ENCODE data around the gene TMEM18. TPM values are rescaled to one million over a fixed set of nuclear protein-coding genes. Genes with fewer than 3 reads are reported as not detected.
A peak's percentile ranks its signal among the peaks of the same experiment; 100 is the strongest.

Gene TMEM18
- total RNA-seq, 1 experiment from 2014 or later: 30.7 TPM

DNA sequence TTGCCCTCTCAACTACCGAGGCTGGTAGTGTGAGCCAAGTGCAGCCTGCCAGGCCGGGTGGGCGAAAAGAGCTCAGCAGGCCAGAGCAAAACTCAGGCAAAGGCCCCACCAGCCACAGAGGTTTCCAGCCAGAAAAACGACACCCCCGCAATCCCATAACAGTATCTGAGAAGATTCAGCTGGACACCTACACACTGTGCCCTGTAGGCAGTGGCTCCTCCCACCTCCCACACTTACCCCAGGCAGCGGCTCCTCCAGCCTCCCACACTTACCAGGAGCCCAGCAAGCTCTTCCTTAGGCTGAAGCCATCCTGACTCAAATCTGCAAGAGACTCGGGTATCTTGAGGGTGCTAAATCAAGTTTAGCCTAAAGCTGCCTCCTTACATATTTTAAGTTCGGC is 15.6 kb upstream of the TMEM18 start:
- H2AFZ ChIP-seq (ENCODE audit: low read length): no peak overlapping the region
- Mint-ChIP-seq H3K27me3 (ENCODE audit: low read depth) (no peaks in the 10 kb centered on the region), H3K36me3 (ENCODE audit: insufficient read depth in 1 of 3, low read depth in 3 of 3) (peaks cover 4 to 9% (median 4%) of the 10 kb centered on the region in 3 experiments; a peak in 5 of 7 replicates), H3K9me3 (no peaks in the 10 kb centered on the region), H3K4me3 (no peak overlapping the region), H3K4me1 (peaks cover 4% of the 10 kb centered on the region in 2 experiments), H3K27ac (peak overlapping the region in 1 of 3 experiments; percentile 30; a peak in 1 of 7 replicates)
- no peak overlapping the region for H2BK15ac ChIP-seq (ENCODE audit: low read depth, low read length)
- no peak overlapping the region for H3K9ac ChIP-seq (ENCODE audit: extremely low read depth, insufficient read length, low read length)
- WGBS (ENCODE audit: extremely low coverage, insufficient read length, low lambda C conversion rate): no CpG with 5 or more reads among the region's 8 CpGs
- no peaks in the 10 kb centered on the region for H3K4me1 ChIP-seq (ENCODE audit: insufficient read depth, low read length)
- H2AK5ac ChIP-seq (ENCODE audit: insufficient read length, low read length): no peak overlapping the region
- no peak overlapping the region for H3K18ac ChIP-seq (ENCODE audit: insufficient read length, low read depth, low read length)
- DNase-seq: no peak
- TF ChIP-seq, protein P1, sequence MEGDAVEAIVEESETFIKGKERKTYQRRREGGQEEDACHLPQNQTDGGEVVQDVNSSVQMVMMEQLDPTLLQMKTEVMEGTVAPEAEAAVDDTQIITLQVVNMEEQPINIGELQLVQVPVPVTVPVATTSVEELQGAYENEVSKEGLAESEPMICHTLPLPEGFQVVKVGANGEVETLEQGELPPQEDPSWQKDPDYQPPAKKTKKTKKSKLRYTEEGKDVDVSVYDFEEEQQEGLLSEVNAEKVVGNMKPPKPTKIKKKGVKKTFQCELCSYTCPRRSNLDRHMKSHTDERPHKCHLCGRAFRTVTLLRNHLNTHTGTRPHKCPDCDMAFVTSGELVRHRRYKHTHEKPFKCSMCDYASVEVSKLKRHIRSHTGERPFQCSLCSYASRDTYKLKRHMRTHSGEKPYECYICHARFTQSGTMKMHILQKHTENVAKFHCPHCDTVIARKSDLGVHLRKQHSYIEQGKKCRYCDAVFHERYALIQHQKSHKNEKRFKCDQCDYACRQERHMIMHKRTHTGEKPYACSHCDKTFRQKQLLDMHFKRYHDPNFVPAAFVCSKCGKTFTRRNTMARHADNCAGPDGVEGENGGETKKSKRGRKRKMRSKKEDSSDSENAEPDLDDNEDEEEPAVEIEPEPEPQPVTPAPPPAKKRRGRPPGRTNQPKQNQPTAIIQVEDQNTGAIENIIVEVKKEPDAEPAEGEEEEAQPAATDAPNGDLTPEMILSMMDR (conservative IDR thresholded peaks at IDR 0.05): no peak
- no peak overlapping the region for H3K27ac ChIP-seq (ENCODE audit: insufficient read length, low read depth, low read length)
- H2BK12ac ChIP-seq (ENCODE audit: insufficient read length, low read depth, low read length): no peak overlapping the region
- no peak overlapping the region for H3K14ac ChIP-seq (ENCODE audit: insufficient read depth, low read length)
- no peak overlapping the region for H3T11ph ChIP-seq (ENCODE audit: low read length)
- H4K20me1 ChIP-seq (ENCODE audit: control insufficient read depth, insufficient read depth, insufficient read length): no peaks in the 10 kb centered on the region
- no peak overlapping the region for H3K56ac ChIP-seq (ENCODE audit: insufficient read length, low read depth, low read length)
- no peak overlapping the region for H2BK120ac ChIP-seq (ENCODE audit: low read depth, low read length, poor library complexity, severe bottlenecking)
- H2BK20ac ChIP-seq (ENCODE audit: low read depth, low read length, poor library complexity, severe bottlenecking): no peak overlapping the region
- no peak overlapping the region for H3K4me2 ChIP-seq (ENCODE audit: insufficient read depth, insufficient read length, low read length)
- no peak overlapping the region for H4K8ac ChIP-seq (replicated peaks; ENCODE audit: insufficient read length, low read depth, low read length)
- no peak overlapping the region for H4K5ac ChIP-seq (ENCODE audit: insufficient read length, low read depth, low read length)
- no peaks in the 10 kb centered on the region for H3K79me1 ChIP-seq (ENCODE audit: insufficient read depth, low read depth, low read length, poor library complexity, severe bottlenecking)
- no peaks in the 10 kb centered on the region for H3K9me3 ChIP-seq (ENCODE audit: control insufficient read depth, low read depth, low read length)
- no peak overlapping the region for H3K4ac ChIP-seq (ENCODE audit: low read depth, low read length)
- peaks cover 3% of the 10 kb centered on the region for H3K23me2 ChIP-seq (ENCODE audit: insufficient read length, low read depth, low read length, poor library complexity, severe bottlenecking)
- H2BK5ac ChIP-seq (ENCODE audit: insufficient read length, low read length): no peak overlapping the region
- H3K27me3 ChIP-seq (ENCODE audit: insufficient read depth, low read length): no peaks in the 10 kb centered on the region
- no peak overlapping the region for H3K23ac ChIP-seq (ENCODE audit: insufficient read length, low read depth, low read length)
- no peak overlapping the region for H4K91ac ChIP-seq (ENCODE audit: insufficient read length, low read depth, low read length)
- H3K79me2 ChIP-seq (ENCODE audit: insufficient read depth, low read length): no peaks in the 10 kb centered on the region
